Spinal cord (tissue), 10 donors: ENCODE data around the gene MAGI1. TPM values are rescaled to one million over a fixed set of nuclear protein-coding genes. Genes with fewer than 3 reads are reported as not detected.

Experiments
- DNase-seq, 6 donors: peaks; one replicate each; pipeline versions ENCODE4 v3.0.0 to v3.0.0-alpha.2; 2013 to 2015; ENCODE audit warnings: low spot score in 6 of 6, low read depth in 4 of 6
- H3K27ac ChIP-seq: one replicate; pipeline ENCODE4 v1.5.1; 2013; ENCODE audit warnings: low read depth, low read length, control low read depth
- H3K27me3 ChIP-seq: one replicate; pipeline ENCODE4 v1.6.1; 2013; ENCODE audit warnings: low read length; ENCODE audit not compliant: control insufficient read depth, insufficient read depth
- H3K36me3 ChIP-seq: one replicate; pipeline ENCODE4 v1.6.1; 2013; ENCODE audit warnings: low read length; ENCODE audit not compliant: control insufficient read depth, insufficient read depth
- H3K4me1 ChIP-seq: one replicate; pipeline ENCODE4 v1.6.1; 2013; ENCODE audit warnings: low read length; ENCODE audit not compliant: control insufficient read depth, insufficient read depth
- H3K4me3 ChIP-seq: one replicate; pipeline ENCODE4 v1.5.1; 2013; ENCODE audit warnings: low read depth, low read length, control low read depth
- H3K9me3 ChIP-seq: one replicate; pipeline ENCODE4 v1.6.1; 2013; ENCODE audit warnings: low read length; ENCODE audit not compliant: control insufficient read depth, insufficient read depth
- WGBS: methylation state at CpG from one replicate; pipeline ENCODE4 v1.1.5; 2013; ENCODE audit warnings: missing lambda C conversion rate; ENCODE audit not compliant: insufficient coverage; 5-methylcytosine and 5-hydroxymethylcytosine counted together
- polyA plus RNA-seq, 2 donors: library from polyadenylated mRNA; unstranded; fragments of 120-200 nt; gene quantifications; one replicate each; pipeline ENCODE4 v1.2.1, GENCODE V29; 2013; ENCODE audit not compliant: insufficient read length in 2 of 2
- total RNA-seq, 2 donors: library from RNA; depleted of rRNA in 1 of 2; stranded (reverse); fragments of 120-200 nt in 1 of 2; fragments of >200 nt in 1 of 2; gene quantifications; one replicate each; pipeline versions ENCODE4 v1.2.3 to v1.2.4, GENCODE V29; 2013 to 2014
- donor health status: healthy.

MAGI1 gene
- total and polyA plus RNA-seq, 4 donors = 41.5 to 86.3 (median 62.7) TPM

GRCh38 chr3:65795166-65795565, 243.6 kb downstream of the MAGI1 start:
- H3K4me1 ChIP-seq = no peaks in the 10 kb centered on the region
- H3K36me3 ChIP-seq = no peaks in the 10 kb centered on the region
- H3K9me3 ChIP-seq = no peaks in the 10 kb centered on the region
- no peak overlapping the region for H3K27ac ChIP-seq
- no CpG with 5 or more reads among the region's 2 CpGs for WGBS
- DNase-seq = no peak
- no peak overlapping the region for H3K4me3 ChIP-seq
- no peaks in the 10 kb centered on the region for H3K27me3 ChIP-seq

- WGBS = 62% methylated on average over 6 of the region's 8 CpGs
- Histone ChIP-seq H3K4me1 (no peaks in the 10 kb centered on the region), H3K27me3 (no peaks in the 10 kb centered on the region), H3K36me3 (no peaks in the 10 kb centered on the region), H3K9me3 (no peaks in the 10 kb centered on the region), H3K27ac (no peak overlapping the region), H3K4me3 (no peak overlapping the region)
- no peak for DNase-seq
Measured at GRCh38 chr3:65793495-65794200, 245.1 kb downstream of the MAGI1 start.

GRCh38 chr3:65788461-65788860, 250.3 kb downstream of the MAGI1 start:
- Histone ChIP-seq H3K36me3 (no peaks in the 10 kb centered on the region), H3K4me3 (no peak overlapping the region), H3K4me1 (no peaks in the 10 kb centered on the region), H3K27ac (no peak overlapping the region), H3K9me3 (no peaks in the 10 kb centered on the region), H3K27me3 (peaks cover 3% of the 10 kb centered on the region)
- WGBS = 22% methylated on average over 1 of the region's 2 CpGs
- no peak for DNase-seq

- Histone ChIP-seq H3K4me1 (no peaks in the 10 kb centered on the region), H3K27me3 (peaks cover 3% of the 10 kb centered on the region), H3K4me3 (no peak overlapping the region), H3K27ac (no peak overlapping the region), H3K36me3 (no peaks in the 10 kb centered on the region), H3K9me3 (no peaks in the 10 kb centered on the region)
- no peak for DNase-seq
- WGBS = 100% methylated on average over 1 of the region's 2 CpGs
Measured at GRCh38 chr3:65787827-65788226, 250.9 kb downstream of the MAGI1 start.

- WGBS = 64% methylated on average over 1 of the region's 5 CpGs
- DNase-seq = peak in 1 of 6 donors; percentile 48
- Histone ChIP-seq H3K27ac (no peak overlapping the region), H3K4me3 (no peak overlapping the region), H3K27me3 (peaks cover 3% of the 10 kb centered on the region), H3K36me3 (no peaks in the 10 kb centered on the region), H3K9me3 (no peaks in the 10 kb centered on the region), H3K4me1 (no peaks in the 10 kb centered on the region)
Measured at GRCh38 chr3:65787340-65787739, 251.4 kb downstream of the MAGI1 start.

GRCh38 chr3:65786890-65787289, 251.8 kb downstream of the MAGI1 start:
- WGBS = 100% methylated on average over 2 of the region's 3 CpGs
- no peaks in the 10 kb centered on the region for H3K36me3 ChIP-seq
- H3K4me3 ChIP-seq = no peak overlapping the region
- H3K27ac ChIP-seq = no peak overlapping the region
- no peaks in the 10 kb centered on the region for H3K9me3 ChIP-seq
- DNase-seq = no peak
- H3K27me3 ChIP-seq = peaks cover 3% of the 10 kb centered on the region
- no peaks in the 10 kb centered on the region for H3K4me1 ChIP-seq

GRCh38 chr3:65785065-65785645, 253.6 kb downstream of the MAGI1 start:
- no peaks in the 10 kb centered on the region for H3K36me3 ChIP-seq
- no peak overlapping the region for H3K4me3 ChIP-seq
- peaks cover 3% of the 10 kb centered on the region for H3K27me3 ChIP-seq
- DNase-seq = peak; percentile 41 to 94 (median 58)
- no CpG with 5 or more reads among the region's 6 CpGs for WGBS
- H3K9me3 ChIP-seq = no peaks in the 10 kb centered on the region
- H3K4me1 ChIP-seq = no peaks in the 10 kb centered on the region
- H3K27ac ChIP-seq = no peak overlapping the region

GRCh38 chr3:65783117-65783516, 255.6 kb downstream of the MAGI1 start:
- peaks cover 2% of the 10 kb centered on the region for H3K27me3 ChIP-seq
- H3K27ac ChIP-seq = no peak overlapping the region
- H3K9me3 ChIP-seq = no peaks in the 10 kb centered on the region
- H3K4me1 ChIP-seq = no peaks in the 10 kb centered on the region
- H3K36me3 ChIP-seq = no peaks in the 10 kb centered on the region
- no peak overlapping the region for H3K4me3 ChIP-seq
- WGBS = 80% methylated on average over 1 of the region's 3 CpGs
- DNase-seq = no peak

GRCh38 chr3:65781594-65781993, 257.1 kb downstream of the MAGI1 start:
- no peaks in the 10 kb centered on the region for H3K9me3 ChIP-seq
- no peaks in the 10 kb centered on the region for H3K36me3 ChIP-seq
- 83% methylated on average over 1 of the region's 5 CpGs for WGBS
- H3K27me3 ChIP-seq = no peaks in the 10 kb centered on the region
- H3K4me3 ChIP-seq = no peak overlapping the region
- peak in 1 of 6 donors; percentile 75 for DNase-seq
- H3K4me1 ChIP-seq = no peaks in the 10 kb centered on the region
- no peak overlapping the region for H3K27ac ChIP-seq

GRCh38 chr3:65779390-65779789, 259.3 kb downstream of the MAGI1 start:
- Histone ChIP-seq H3K36me3 (no peaks in the 10 kb centered on the region), H3K27ac (no peak overlapping the region), H3K4me1 (no peaks in the 10 kb centered on the region), H3K27me3 (no peaks in the 10 kb centered on the region), H3K4me3 (no peak overlapping the region), H3K9me3 (no peaks in the 10 kb centered on the region)
- no peak for DNase-seq
- WGBS = no CpG with 5 or more reads among the region's 2 CpGs
